GM12878 (cell line): ENCODE results near the gene OPA1. TPM values are rescaled to one million over a fixed set of nuclear protein-coding genes. Genes with fewer than 3 reads are reported as not detected.

Source experiments
- ATAC-seq: fragments of 200-7000 bp; cut with Tn5 transposase; 3 replicates; pipeline ENCODE4 v1.9.1; 2020; ENCODE audit warnings: mild to moderate bottlenecking, moderate library complexity
- BruUV-seq: library from RNA; stranded (reverse); fragments of 400-500 nt; replicated peaks from 2 replicates; lab custom pipeline; 2021; lab: Mats Ljungman, UMichigan
- CTCF ChIA-PET: fragments of 300-600 bp; sonication (Branson Sonifier 250); formaldehyde crosslinking; extraction: SDS; loops from one replicate; lab custom pipeline; 2021; ENCODE audit warnings: inconsistent platforms; lab: Yijun Ruan, JAX
- POLR2A ChIA-PET: fragments of 350-600 bp; formaldehyde crosslinking; extraction: SDS; loops from one replicate; lab custom pipeline; 2021; ENCODE audit warnings: inconsistent platforms; lab: Charles Lee
- RAD21 ChIA-PET: fragments of 300-600 bp; sonication (Branson Sonifier 250); formaldehyde crosslinking; loops from one replicate; lab custom pipeline; 2023; ENCODE audit warnings: antibody characterized with exemption; ENCODE audit not compliant: unreplicated experiment; lab: Charles Lee
- SMC1A ChIA-PET: fragments of 300-600 bp; sonication (Branson Sonifier 250); formaldehyde crosslinking; loops from one replicate; lab custom pipeline; 2023; ENCODE audit not compliant: unreplicated experiment, uncharacterized antibody; lab: Charles Lee
- DNase-seq: peaks from one replicate; pipeline ENCODE4 v3.0.0-alpha.2; 2011; ENCODE audit warnings: low read depth, low spot score
- FAIRE-seq: peaks from 3 replicates; lab custom pipeline; 2011; peaks lifted over from hg19 to GRCh38; lab: Jason Lieb, UNC
- H2AFZ ChIP-seq: 2 replicates; pipeline ENCODE4 v1.6.0; 2011; ENCODE audit warnings: low read depth, low read length, control low read depth; ENCODE audit not compliant: control insufficient read depth
- H3K27ac ChIP-seq: 2 replicates; pipeline ENCODE4 v1.5.1; 2011; ENCODE audit warnings: control low read depth; ENCODE audit not compliant: control insufficient read depth, insufficient read depth
- H3K27me3 ChIP-seq, 2 experiments: replicated peaks in 1 of 2; 2 replicates each; pipeline versions ENCODE4 v1.6.0 to v1.6.1; 2011; ENCODE audit warnings: low read length in 1 of 2; ENCODE audit not compliant: control insufficient read depth in 2 of 2, insufficient read depth in 2 of 2
- H3K36me3 ChIP-seq, 2 experiments: 2 replicates each; pipeline ENCODE4 v1.5.1; 2011; ENCODE audit warnings: low read length in 1 of 2; ENCODE audit not compliant: control insufficient read depth in 2 of 2, insufficient read depth in 2 of 2
- H3K4me1 ChIP-seq: 2 replicates; pipeline ENCODE4 v1.6.1; 2011; ENCODE audit warnings: mild to moderate bottlenecking, low read length, moderate library complexity, mixed read lengths; ENCODE audit not compliant: control insufficient read depth, insufficient read depth
- H3K4me2 ChIP-seq: 2 replicates; pipeline ENCODE4 v1.6.0; 2011; ENCODE audit warnings: control low read depth; ENCODE audit not compliant: control insufficient read depth, insufficient read depth
- H3K4me3 ChIP-seq: fragments of 200-600 bp; sonication (generic); 2 replicates; pipeline ENCODE4 v1.5.1; 2016
- H3K79me2 ChIP-seq: 2 replicates; pipeline ENCODE4 v1.6.0; 2011; ENCODE audit warnings: low read length; ENCODE audit not compliant: control insufficient read depth, insufficient read depth
- H3K9ac ChIP-seq: 2 replicates; pipeline ENCODE4 v1.8.0; 2011; ENCODE audit warnings: low read length, control low read depth, mixed read lengths; ENCODE audit not compliant: control insufficient read depth, insufficient read depth
- H3K9me3 ChIP-seq: replicated peaks from 3 replicates; pipeline ENCODE4 v1.5.1; 2011; ENCODE audit warnings: mild to moderate bottlenecking, low read length; ENCODE audit not compliant: control insufficient read depth, insufficient read depth
- H4K20me1 ChIP-seq: 2 replicates; pipeline ENCODE4 v1.6.0; 2011; ENCODE audit not compliant: control insufficient read depth, insufficient read depth
- BHLHE40 ChIP-seq, 2 experiments: fragments of 450-650 bp in 1 of 2; IDR thresholded peaks; 2 replicates each; pipeline ENCODE4 v1.6.1; 2011 to 2017; ENCODE audit warnings: low read depth in 2 of 2, borderline replicate concordance in 1 of 2, improper control_type of control experiment in 1 of 2, low read length in 1 of 2, mild to moderate bottlenecking in 1 of 2
- EP300 ChIP-seq, 2 experiments: fragments of 150-350 bp in 1 of 2; IDR thresholded peaks; 2 replicates each; pipeline ENCODE4 v1.6.1; 2011 to 2012; ENCODE audit warnings: low read depth in 2 of 2, low read length in 2 of 2, borderline replicate concordance in 1 of 2, improper control_type of control experiment in 1 of 2, inconsistent platforms in 1 of 2; ENCODE audit not compliant: control insufficient read depth in 1 of 2
- MEF2A ChIP-seq: IDR thresholded peaks from 2 replicates; pipeline ENCODE4 v1.6.1; 2011; ENCODE audit warnings: low read depth, mild to moderate bottlenecking, low read length, moderate library complexity; ENCODE audit not compliant: insufficient read depth
- TCF7 ChIP-seq: IDR thresholded peaks from 2 replicates; pipeline ENCODE4 v1.6.1; 2014; ENCODE audit warnings: antibody characterized with exemption, borderline replicate concordance
- WRNIP1 ChIP-seq: IDR thresholded peaks from 2 replicates; pipeline ENCODE4 v1.6.1; 2011; ENCODE audit warnings: low read depth, low read length, improper control_type of control experiment, borderline replicate concordance
- YY1 ChIP-seq: IDR thresholded peaks from 2 replicates; pipeline ENCODE4 v1.6.1; 2011; ENCODE audit warnings: low read depth, mild to moderate bottlenecking, low read length
- WGBS: methylation state at CpG from one replicate; pipeline ENCODE4 v1.1.6; 2016; ENCODE audit warnings: low lambda C conversion rate; ENCODE audit not compliant: insufficient replicate concordance, insufficient coverage; ENCODE audit errors: missing lambda C conversion rate; 5-methylcytosine and 5-hydroxymethylcytosine counted together
- in situ Hi-C: fragments of 300-500 bp; cut with MboI; formaldehyde crosslinking; loops from 9 replicates; pipeline ENCODE4 v1.14.3; 2018; ENCODE audit warnings: mixed read lengths
- intact Hi-C: fragments of 100-400 bp; cut with micrococcal nuclease; formaldehyde crosslinking; loops from one replicate; pipeline ENCODE4 v1.14.2; 2022; ENCODE audit not compliant: unreplicated experiment
- polyA plus RNA-seq, 11 experiments: library from polyadenylated mRNA; depleted of rRNA in 4 of 11; unstranded in 6 of 11; stranded (reverse) in 5 of 11; fragments of >200 nt; fragmentation: Nextera tagmentation in 4 of 11; fragmentation: Illumina TruSeq in 1 of 11; extraction: Ambion mirVana in 4 of 11; extraction: Trizol in 1 of 11; gene quantifications; 1 replicate in 1 of 11; 2 replicates in 10 of 11; pipeline versions ENCODE4 v1.2.1 to v1.2.3, GENCODE V29; 2011 to 2016; ENCODE audit warnings: inconsistent platforms in 2 of 11, missing spikeins in 2 of 11, low read depth in 1 of 11
- total RNA-seq, 4 experiments: library from RNA; depleted of rRNA in 3 of 4; stranded (reverse); fragments of >200 nt in 3 of 4; fragmentation: Illumina TruSeq in 1 of 4; extraction: Trizol in 1 of 4; gene quantifications; 2 replicates each; pipeline versions ENCODE4 v1.2.1 to v1.2.3, GENCODE V29; 2013 to 2021
- TF ChIP-seq, protein P1 (sequence below): fragments of 450-650 bp; IDR thresholded peaks from 2 replicates; pipeline ENCODE4 v1.6.1; 2017; ENCODE audit warnings: mild to moderate bottlenecking, low read depth, inconsistent platforms; ENCODE audit not compliant: poor library complexity, severe bottlenecking
- TF ChIP-seq, protein P2 (sequence below): fragments of 450-650 bp; IDR thresholded peaks from 2 replicates; pipeline ENCODE4 v1.6.1; 2017; ENCODE audit warnings: antibody characterized with exemption, mild to moderate bottlenecking, moderate library complexity
- TF ChIP-seq, protein P3 (sequence below): fragments of 450-650 bp; conservative IDR thresholded peaks from 2 replicates; pipeline ENCODE4 v1.6.1; 2017; ENCODE audit warnings: mild to moderate bottlenecking, moderate library complexity

The OPA1 gene
- total and polyA plus RNA-seq, 10 of the 15 experiments (the other 5 are each of a cell fraction or from before 2014, with no cell fraction given): 14.7 to 108 (median 59.3) TPM

DNA sequence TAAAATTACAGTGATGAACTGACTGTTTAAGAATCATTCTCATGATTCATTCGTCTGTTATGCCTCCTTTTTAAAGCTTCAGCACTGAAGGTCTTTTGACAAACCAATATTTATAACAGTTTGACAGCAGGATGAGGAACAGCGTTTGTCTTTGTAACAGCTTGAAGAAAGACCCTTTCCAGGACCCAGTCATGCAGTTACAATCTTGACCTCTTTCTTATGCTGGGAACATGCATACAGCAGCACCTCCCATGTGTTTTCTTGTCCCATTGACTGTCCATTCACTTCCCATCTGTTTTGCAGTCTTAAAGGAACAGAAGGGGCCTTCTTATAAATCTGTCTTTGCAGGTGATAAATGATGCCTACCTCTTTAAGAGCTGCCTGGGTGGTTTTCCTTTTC is 87.2 kb downstream of the OPA1 start (continued):
- TF ChIP-seq, protein P1, sequence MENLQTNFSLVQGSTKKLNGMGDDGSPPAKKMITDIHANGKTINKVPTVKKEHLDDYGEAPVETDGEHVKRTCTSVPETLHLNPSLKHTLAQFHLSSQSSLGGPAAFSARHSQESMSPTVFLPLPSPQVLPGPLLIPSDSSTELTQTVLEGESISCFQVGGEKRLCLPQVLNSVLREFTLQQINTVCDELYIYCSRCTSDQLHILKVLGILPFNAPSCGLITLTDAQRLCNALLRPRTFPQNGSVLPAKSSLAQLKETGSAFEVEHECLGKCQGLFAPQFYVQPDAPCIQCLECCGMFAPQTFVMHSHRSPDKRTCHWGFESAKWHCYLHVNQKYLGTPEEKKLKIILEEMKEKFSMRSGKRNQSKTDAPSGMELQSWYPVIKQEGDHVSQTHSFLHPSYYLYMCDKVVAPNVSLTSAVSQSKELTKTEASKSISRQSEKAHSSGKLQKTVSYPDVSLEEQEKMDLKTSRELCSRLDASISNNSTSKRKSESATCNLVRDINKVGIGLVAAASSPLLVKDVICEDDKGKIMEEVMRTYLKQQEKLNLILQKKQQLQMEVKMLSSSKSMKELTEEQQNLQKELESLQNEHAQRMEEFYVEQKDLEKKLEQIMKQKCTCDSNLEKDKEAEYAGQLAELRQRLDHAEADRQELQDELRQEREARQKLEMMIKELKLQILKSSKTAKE: no peak

DNA sequence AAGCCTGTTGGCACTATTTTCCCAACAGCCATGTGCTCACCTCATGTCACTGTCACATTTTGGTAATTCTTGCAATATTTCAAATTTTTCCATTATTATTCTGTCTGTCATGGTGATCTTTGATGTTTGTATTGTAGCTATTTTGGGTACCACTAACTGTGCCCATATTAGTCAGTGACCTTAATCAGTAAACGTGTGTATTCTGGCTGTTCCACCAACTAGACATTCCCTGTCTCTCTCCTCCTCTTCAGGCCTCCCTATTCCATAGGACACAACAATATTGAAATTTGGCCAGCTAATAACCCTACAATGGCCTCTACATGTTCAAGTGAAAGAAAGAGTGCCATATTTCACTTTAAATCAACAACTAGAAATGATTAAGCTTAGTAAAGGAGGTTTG is 88.6 kb downstream of the OPA1 start:
- in situ Hi-C loops (no loop called here), intact Hi-C loops (no loop called here)
- Histone ChIP-seq H3K4me2 (no peak overlapping the region), H3K36me3 (no peaks in the 10 kb centered on the region; a peak in 2 of 4 replicates), H3K27ac (no peak overlapping the region), H3K9me3 (no peaks in the 10 kb centered on the region), H3K27me3 (no peaks in the 10 kb centered on the region), H3K9ac (no peak overlapping the region), H4K20me1 (no peaks in the 10 kb centered on the region), H2AFZ (no peak overlapping the region), H3K4me1 (no peaks in the 10 kb centered on the region), H3K4me3 (no peak overlapping the region), H3K79me2 (no peaks in the 10 kb centered on the region)
- TF ChIP-seq WRNIP1 (no peak), MEF2A (no peak), TCF7 (no peak), YY1 (no peak), EP300 (IDR thresholded peaks at IDR 0.05; ENCODE audit: borderline replicate concordance in 1 of 2, control insufficient read depth in 1 of 2, low read depth in 2 of 2, low read length in 2 of 2) (no peak), BHLHE40 (IDR thresholded peaks at IDR 0.05; ENCODE audit: borderline replicate concordance in 1 of 2, low read depth in 2 of 2, low read length in 1 of 2) (no peak)
- TF ChIP-seq, protein P2, sequence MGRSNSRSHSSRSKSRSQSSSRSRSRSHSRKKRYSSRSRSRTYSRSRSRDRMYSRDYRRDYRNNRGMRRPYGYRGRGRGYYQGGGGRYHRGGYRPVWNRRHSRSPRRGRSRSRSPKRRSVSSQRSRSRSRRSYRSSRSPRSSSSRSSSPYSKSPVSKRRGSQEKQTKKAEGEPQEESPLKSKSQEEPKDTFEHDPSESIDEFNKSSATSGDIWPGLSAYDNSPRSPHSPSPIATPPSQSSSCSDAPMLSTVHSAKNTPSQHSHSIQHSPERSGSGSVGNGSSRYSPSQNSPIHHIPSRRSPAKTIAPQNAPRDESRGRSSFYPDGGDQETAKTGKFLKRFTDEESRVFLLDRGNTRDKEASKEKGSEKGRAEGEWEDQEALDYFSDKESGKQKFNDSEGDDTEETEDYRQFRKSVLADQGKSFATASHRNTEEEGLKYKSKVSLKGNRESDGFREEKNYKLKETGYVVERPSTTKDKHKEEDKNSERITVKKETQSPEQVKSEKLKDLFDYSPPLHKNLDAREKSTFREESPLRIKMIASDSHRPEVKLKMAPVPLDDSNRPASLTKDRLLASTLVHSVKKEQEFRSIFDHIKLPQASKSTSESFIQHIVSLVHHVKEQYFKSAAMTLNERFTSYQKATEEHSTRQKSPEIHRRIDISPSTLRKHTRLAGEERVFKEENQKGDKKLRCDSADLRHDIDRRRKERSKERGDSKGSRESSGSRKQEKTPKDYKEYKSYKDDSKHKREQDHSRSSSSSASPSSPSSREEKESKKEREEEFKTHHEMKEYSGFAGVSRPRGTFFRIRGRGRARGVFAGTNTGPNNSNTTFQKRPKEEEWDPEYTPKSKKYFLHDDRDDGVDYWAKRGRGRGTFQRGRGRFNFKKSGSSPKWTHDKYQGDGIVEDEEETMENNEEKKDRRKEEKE: no peak
- TF ChIP-seq, protein P3, sequence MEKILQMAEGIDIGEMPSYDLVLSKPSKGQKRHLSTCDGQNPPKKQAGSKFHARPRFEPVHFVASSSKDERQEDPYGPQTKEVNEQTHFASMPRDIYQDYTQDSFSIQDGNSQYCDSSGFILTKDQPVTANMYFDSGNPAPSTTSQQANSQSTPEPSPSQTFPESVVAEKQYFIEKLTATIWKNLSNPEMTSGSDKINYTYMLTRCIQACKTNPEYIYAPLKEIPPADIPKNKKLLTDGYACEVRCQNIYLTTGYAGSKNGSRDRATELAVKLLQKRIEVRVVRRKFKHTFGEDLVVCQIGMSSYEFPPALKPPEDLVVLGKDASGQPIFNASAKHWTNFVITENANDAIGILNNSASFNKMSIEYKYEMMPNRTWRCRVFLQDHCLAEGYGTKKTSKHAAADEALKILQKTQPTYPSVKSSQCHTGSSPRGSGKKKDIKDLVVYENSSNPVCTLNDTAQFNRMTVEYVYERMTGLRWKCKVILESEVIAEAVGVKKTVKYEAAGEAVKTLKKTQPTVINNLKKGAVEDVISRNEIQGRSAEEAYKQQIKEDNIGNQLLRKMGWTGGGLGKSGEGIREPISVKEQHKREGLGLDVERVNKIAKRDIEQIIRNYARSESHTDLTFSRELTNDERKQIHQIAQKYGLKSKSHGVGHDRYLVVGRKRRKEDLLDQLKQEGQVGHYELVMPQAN: no peak
- ChIA-PET CTCF (interaction anchor here (3.0 kb wide), 1 partner anchor 16 kb away, joined by 8 read pairs; no protein-coding TSS in a partner anchor), POLR2A (no interaction called here), SMC1A (interaction anchor here (0.7 to 1.9 kb wide), 5 partner anchors 12 to 635 kb away, joined by 3 to 4 read pairs (median 3); no protein-coding TSS in a partner anchor), RAD21 (interaction anchor here (1.0 kb wide), 1 partner anchor 10 kb away, joined by 3 read pairs; no protein-coding TSS in a partner anchor)
- WGBS: 95% methylated on average over 1 of the region's 1 CpG
- ATAC-seq (no peak), FAIRE-seq (no peak), DNase-seq (no peak)
- no TSS peak for BruUV-seq
